Gastrocnemius medialis (tissue), 4 donors: ENCODE results near the gene BMF.

Source experiments
- CTCF ChIP-seq, 5 experiments: fragments of 450-650 bp in 3 of 5; fragments of 200-600 bp in 2 of 5; sonication (generic) in 2 of 5; IDR thresholded peaks in 4 of 5; conservative IDR thresholded peaks in 1 of 5; 1 replicate in 4 of 5; 2 replicates in 1 of 5; pipeline ENCODE4 v1.5.1; 2016 to 2019; ENCODE audit warnings: antibody characterized with exemption in 5 of 5, mild to moderate bottlenecking in 3 of 5, moderate library complexity in 3 of 5
- POLR2A ChIP-seq, 2 donors: fragments of 450-650 bp; IDR thresholded peaks; one replicate each; pipeline ENCODE4 v1.6.1; 2017; ENCODE audit warnings: antibody characterized with exemption in 2 of 2, mild to moderate bottlenecking in 2 of 2, moderate library complexity in 2 of 2

- TF ChIP-seq POLR2A (IDR thresholded peaks at IDR 0.05) (no peak), CTCF (IDR thresholded peaks at IDR 0.05 in 4 of 5, conservative IDR thresholded peaks at IDR 0.05 in 1 of 5) (no peak)
These were observed 33.2 kb downstream of the BMF start for GRCh38 chr15:40075298-40076044.
